DND-41 (cell line): ENCODE measurements around the gene TOR3A.
"Not testable (repeated sequence)": the region's sequence is repeated elsewhere in the genome, so short reads cannot be mapped to it uniquely, and the experiment has no call there.

Source experiments
- ATAC-seq: fragments of 200-7000 bp; cut with Tn5 transposase; 3 replicates; pipeline ENCODE4 v1.9.1; 2021; ENCODE audit warnings: low read depth; ENCODE audit not compliant: insufficient read depth
- DNase-seq: peaks from one replicate; pipeline ENCODE4 v3.0.0-alpha.2; 2020
- H2AFZ ChIP-seq: 2 replicates; pipeline ENCODE4 v1.6.0; 2012; ENCODE audit warnings: low read depth, low read length
- H3K27ac ChIP-seq: 2 replicates; pipeline ENCODE4 v1.5.1; 2012; ENCODE audit warnings: low read length, inconsistent platforms
- H3K27me3 ChIP-seq: fragments of 200-600 bp; sonication (generic); 2 replicates; pipeline ENCODE4 v1.6.0; 2012; ENCODE audit warnings: low read length, mild to moderate bottlenecking, inconsistent platforms; ENCODE audit not compliant: insufficient read depth, poor library complexity
- H3K36me3 ChIP-seq: 2 replicates; pipeline ENCODE4 v1.5.1; 2012; ENCODE audit warnings: low read length, inconsistent platforms; ENCODE audit not compliant: insufficient read depth
- H3K4me1 ChIP-seq: 2 replicates; pipeline ENCODE4 v1.5.1; 2012; ENCODE audit warnings: mild to moderate bottlenecking, low read length; ENCODE audit not compliant: insufficient read depth
- H3K4me2 ChIP-seq: 2 replicates; pipeline ENCODE4 v1.6.0; 2012; ENCODE audit warnings: mild to moderate bottlenecking, moderate library complexity, low read length, inconsistent platforms; ENCODE audit not compliant: insufficient read depth
- H3K4me3 ChIP-seq, 2 experiments: fragments of 200-600 bp in 1 of 2; shearing (Covaris generic) in 1 of 2; 2 replicates each; pipeline ENCODE4 v1.5.1; 2012 to 2016; ENCODE audit warnings: inconsistent platforms in 2 of 2, low read length in 2 of 2, mild to moderate bottlenecking in 2 of 2, low read depth in 1 of 2, moderate library complexity in 1 of 2
- H3K79me2 ChIP-seq: 2 replicates; pipeline ENCODE4 v1.6.0; 2012; ENCODE audit warnings: low read length, inconsistent platforms; ENCODE audit not compliant: insufficient read depth
- H3K9ac ChIP-seq: 2 replicates; pipeline ENCODE4 v1.6.0; 2012; ENCODE audit warnings: low read depth, mild to moderate bottlenecking, inconsistent platforms, low read length, moderate library complexity
- H3K9me3 ChIP-seq: 2 replicates; pipeline ENCODE4 v1.5.1; 2012; ENCODE audit warnings: low read length, moderate library complexity, mild to moderate bottlenecking, inconsistent platforms; ENCODE audit not compliant: insufficient read depth, severe bottlenecking
- H4K20me1 ChIP-seq: 2 replicates; pipeline ENCODE4 v1.6.0; 2012; ENCODE audit warnings: low read length; ENCODE audit not compliant: insufficient read depth
- CTCF ChIP-seq: IDR thresholded peaks from 2 replicates; pipeline ENCODE4 v1.5.1; 2012; ENCODE audit warnings: borderline replicate concordance, low read length, moderate library complexity, mild to moderate bottlenecking; ENCODE audit not compliant: poor library complexity, severe bottlenecking; ENCODE audit errors: extremely low read depth
- EZH2 ChIP-seq: IDR thresholded peaks from 3 replicates; pipeline ENCODE4 v1.6.1; 2012; ENCODE audit warnings: borderline replicate concordance, low read depth, mild to moderate bottlenecking, moderate library complexity, low read length, inconsistent platforms; ENCODE audit not compliant: severe bottlenecking

Gene TOR3A

GRCh38 chr1:179127163-179127895 is 45.5 kb downstream of the TOR3A start:
- Histone ChIP-seq H3K36me3 (peaks cover 13% of the 10 kb centered on the region; the same call in 1 of the 2 replicates), H3K27me3 (no peaks in the 10 kb centered on the region), H4K20me1 (no peaks in the 10 kb centered on the region), H3K27ac (no peak overlapping the region; the same call in 1 of the 2 replicates), H3K9me3 (no peaks in the 10 kb centered on the region), H3K4me3 (no peak overlapping the region), H2AFZ (no peak overlapping the region), H3K4me2 (no peak overlapping the region), H3K9ac (no peak overlapping the region), H3K4me1 (peaks cover 16% of the 10 kb centered on the region), H3K79me2 (no peaks in the 10 kb centered on the region)
- TF ChIP-seq EZH2 (no peak), CTCF (no peak)
- ATAC-seq (no peak), DNase-seq (no peak)

- H3K27me3 ChIP-seq: no peaks in the 10 kb centered on the region
- H3K27ac ChIP-seq: no peak overlapping the region
Measured at GRCh38 chr1:179128520-179128919, 46.6 kb downstream of the TOR3A start.

GRCh38 chr1:179129702-179130473 is 48.0 kb downstream of the TOR3A start:
- Histone ChIP-seq H3K4me1 (peaks cover 16% of the 10 kb centered on the region), H4K20me1 (no peaks in the 10 kb centered on the region), H3K4me3 (peak overlapping the region in 1 of 2 experiments; percentile 46; a peak in 2 of 4 replicates), H3K36me3 (peaks cover 9% of the 10 kb centered on the region; the same call in 1 of the 2 replicates), H3K79me2 (no peaks in the 10 kb centered on the region), H3K27ac (peak overlapping the region; percentile 79), H3K9me3 (no peaks in the 10 kb centered on the region), H3K27me3 (no peaks in the 10 kb centered on the region), H3K4me2 (peak overlapping the region; percentile 59), H3K9ac (peak overlapping the region; percentile 38), H2AFZ (peak overlapping the region; percentile 73)
- DNase-seq (peak; percentile 44), ATAC-seq (peak; percentile 98)
- TF ChIP-seq CTCF (no peak), EZH2 (no peak)

More at GRCh38 chr1:179128520-179128919, 46.6 kb downstream of the TOR3A start:
- Histone ChIP-seq H3K4me2 (no peak overlapping the region), H3K9ac (no peak overlapping the region), H3K4me1 (peaks cover 16% of the 10 kb centered on the region), H2AFZ (no peak overlapping the region), H3K4me3 (no peak overlapping the region), H3K9me3 (no peaks in the 10 kb centered on the region), H4K20me1 (no peaks in the 10 kb centered on the region), H3K36me3 (peaks cover 13% of the 10 kb centered on the region; the same call in 1 of the 2 replicates), H3K79me2 (no peaks in the 10 kb centered on the region)
- TF ChIP-seq CTCF (no peak), EZH2 (no peak)
- no peak for ATAC-seq
- no peak for DNase-seq

- not testable (repeated sequence) for H3K27ac ChIP-seq, H3K9me3 ChIP-seq, H3K27me3 ChIP-seq, DNase-seq, H3K4me3 ChIP-seq, H3K9ac ChIP-seq, H3K79me2 ChIP-seq, H2AFZ ChIP-seq, H4K20me1 ChIP-seq, H3K4me2 ChIP-seq, H3K4me1 ChIP-seq, ATAC-seq, H3K36me3 ChIP-seq
Measured at GRCh38 chr1:179135168-179135567, 53.3 kb downstream of the TOR3A start.

- ATAC-seq, H4K20me1 ChIP-seq: not testable (repeated sequence)
Measured at GRCh38 chr1:179135707-179136106, 53.8 kb downstream of the TOR3A start.

More at GRCh38 chr1:179135707-179136106, 53.8 kb downstream of the TOR3A start:
- not testable (repeated sequence) for H2AFZ ChIP-seq, H3K9me3 ChIP-seq, H3K27me3 ChIP-seq, DNase-seq, H3K4me1 ChIP-seq, H3K36me3 ChIP-seq, H3K9ac ChIP-seq, H3K4me2 ChIP-seq, H3K27ac ChIP-seq, H3K4me3 ChIP-seq, H3K79me2 ChIP-seq
